Naive thymus-derived CD8-positive, alpha-beta T cell (primary cell): ENCODE data around the gene ARTN. TPM values are rescaled to one million over a fixed set of nuclear protein-coding genes. Genes with fewer than 3 reads are reported as not detected.

Experiments
- ATAC-seq, 2 donors: fragments of 150-1000 bp; cut with Tn5 transposase in 1 of 2; sonication (Bioruptor Pico), chemical (Tn5 transposase) in 1 of 2; 1 replicate in 1 of 2; 2 replicates in 1 of 2; pipeline ENCODE4 v1.10.0; 2021; ENCODE audit warnings: mild to moderate bottlenecking in 2 of 2, moderate library complexity in 2 of 2
- POLR2A ChIA-PET: fragments of 350-600 bp; sonication (Branson Sonifier 250); formaldehyde crosslinking; loops from one replicate; lab custom pipeline; 2021; ENCODE audit warnings: antibody characterized with exemption; lab: Charles Lee
- DNase-seq, 10 donors: peaks; one replicate each; pipeline versions ENCODE4 v3.0.0 to v3.0.0-alpha.2; 2020 to 2022
- H3K27ac Mint-ChIP-seq, 10 donors: one replicate each; pipeline ENCODE4 v1.8.0; 2020 to 2022; ENCODE audit warnings: mild to moderate bottlenecking in 10 of 10, mixed read lengths in 10 of 10, moderate library complexity in 4 of 10, inconsistent platforms in 1 of 10
- H3K27me3 Mint-ChIP-seq, 5 donors: one replicate each; pipeline ENCODE4 v1.8.0; 2021 to 2022; ENCODE audit warnings: mixed read lengths in 5 of 5
- H3K36me3 Mint-ChIP-seq, 3 donors: one replicate each; pipeline ENCODE4 v1.8.0; 2020 to 2022; ENCODE audit warnings: mixed read lengths in 3 of 3, mild to moderate bottlenecking in 2 of 3, inconsistent platforms in 1 of 3
- H3K4me1 Mint-ChIP-seq, 4 donors: one replicate each; pipeline ENCODE4 v1.8.0; 2021 to 2022; ENCODE audit warnings: mixed read lengths in 4 of 4
- H3K4me3 Mint-ChIP-seq, 10 donors: one replicate each; pipeline ENCODE4 v1.8.0; 2020 to 2022; ENCODE audit warnings: mild to moderate bottlenecking in 10 of 10, mixed read lengths in 10 of 10, moderate library complexity in 6 of 10, inconsistent platforms in 1 of 10
- H3K9me3 Mint-ChIP-seq, 9 donors: one replicate each; pipeline ENCODE4 v1.8.0; 2020 to 2022; ENCODE audit warnings: mixed read lengths in 9 of 9, mild to moderate bottlenecking in 3 of 9, inconsistent platforms in 1 of 9, moderate library complexity in 1 of 9
- polyA plus RNA-seq, 3 donors: library from polyadenylated mRNA; unstranded; fragments of 300-500 nt; fragmentation: Illumina TruSeq; gene quantifications; one replicate each; pipeline ENCODE4 v1.2.3, GENCODE V29; 2021
- total RNA-seq, 8 experiments: library from RNA in 2 of 8; stranded (reverse) in 2 of 8; gene quantifications; one replicate each; pipeline ENCODE4 v1.2.3 and lab custom pipeline; 2021 to 2026

The ARTN gene
- total and polyA plus RNA-seq, 5 experiments from 2014 or later = 0.25 to 0.96 TPM; not detected in 3

GRCh38 chr1:43942411-43942810 is 8.8 kb downstream of the ARTN start:
- peaks cover 0 to 8% (median 0%) of the 10 kb centered on the region in 3 donors for H3K36me3 Mint-ChIP-seq
- no peak overlapping the region for H3K4me3 Mint-ChIP-seq
- H3K27me3 Mint-ChIP-seq = no peaks in the 10 kb centered on the region
- H3K4me1 Mint-ChIP-seq = peaks cover 19 to 29% (median 26%) of the 10 kb centered on the region in 4 donors
- H3K9me3 Mint-ChIP-seq = no peaks in the 10 kb centered on the region
- no peak for DNase-seq
- no peak for ATAC-seq
- H3K27ac Mint-ChIP-seq = peak overlapping the region in 2 of 10 donors; percentile 13 to 46
- POLR2A ChIA-PET = no interaction called here

GRCh38 chr1:43944860-43945259 is 11.3 kb downstream of the ARTN start:
- Mint-ChIP-seq H3K27me3 (no peaks in the 10 kb centered on the region), H3K9me3 (no peaks in the 10 kb centered on the region), H3K4me1 (peaks cover 26 to 49% (median 46%) of the 10 kb centered on the region in 4 donors), H3K27ac (peak overlapping the region in 2 of 10 donors; percentile 50 to 93), H3K36me3 (peaks cover 0 to 7% (median 0%) of the 10 kb centered on the region in 3 donors), H3K4me3 (peak overlapping the region; percentile 26 to 98 (median 48))
- DNase-seq = no peak
- POLR2A ChIA-PET = no interaction called here
- no peak for ATAC-seq

- ATAC-seq (no peak), DNase-seq (no peak)
- Mint-ChIP-seq H3K9me3 (no peaks in the 10 kb centered on the region), H3K36me3 (peaks cover 3 to 11% (median 6%) of the 10 kb centered on the region in 3 donors), H3K4me1 (peaks cover 31 to 56% (median 55%) of the 10 kb centered on the region in 4 donors), H3K4me3 (peak overlapping the region; percentile 88 to 98 (median 92)), H3K27ac (peak overlapping the region; percentile 90 to 97 (median 96)), H3K27me3 (no peaks in the 10 kb centered on the region)
- POLR2A ChIA-PET = interaction anchor here (0.7 to 2.6 kb wide), 7 partner anchors 10 to 239 kb away, joined by 3 to 13 read pairs (median 4); partner anchors contain the start of genes ATP6V0B, DPH2 and ST3GAL3
These were observed 12.2 kb downstream of the ARTN start for GRCh38 chr1:43945674-43946235.

GRCh38 chr1:43946236-43947060 is 12.8 kb downstream of the ARTN start, which contains the start of gene IPO13:
Gene IPO13 (plus strand): TSS chr1:43946950. CDS start chr1:43947601, 651 bp downstream.
- DNase-seq (peak; percentile 90 to 99 (median 94)), ATAC-seq (peak; percentile 95 to 97)
- peaks cover 3 to 13% (median 6%) of the 10 kb centered on the region in 3 donors for H3K36me3 Mint-ChIP-seq
- no peaks in the 10 kb centered on the region for H3K27me3 Mint-ChIP-seq
- no peaks in the 10 kb centered on the region for H3K9me3 Mint-ChIP-seq
- POLR2A ChIA-PET = interaction anchor here (0.5 to 2.6 kb wide), 11 partner anchors 11 to 741 kb away, joined by 3 to 13 read pairs (median 4); partner anchors contain the start of genes ATP6V0B, DPH2 and ST3GAL3
- H3K4me1 Mint-ChIP-seq = peaks cover 37 to 63% (median 58%) of the 10 kb centered on the region in 4 donors
- H3K4me3 Mint-ChIP-seq = peak within 1 kb of the TSS; percentile 88 to 98 (median 92)
- H3K27ac Mint-ChIP-seq = peak within 1 kb of the TSS; percentile 90 to 97 (median 96)

- Mint-ChIP-seq H3K36me3 (peaks cover 3 to 13% (median 6%) of the 10 kb centered on the region in 3 donors), H3K27ac (peak overlapping the region; percentile 90 to 97 (median 96)), H3K4me1 (peaks cover 37 to 65% (median 59%) of the 10 kb centered on the region in 4 donors), H3K27me3 (no peaks in the 10 kb centered on the region), H3K9me3 (no peaks in the 10 kb centered on the region), H3K4me3 (peak overlapping the region; percentile 88 to 98 (median 92))
- ATAC-seq = peak in 1 of 2 donors; percentile 4
- peak in 1 of 10 donors; percentile 18 for DNase-seq
- POLR2A ChIA-PET = interaction anchor here (0.5 to 2.6 kb wide), 6 partner anchors 13 to 741 kb away, joined by 3 to 13 read pairs (median 6); partner anchors contain the start of genes ATP6V0B, DPH2 and ST3GAL3
These were observed 13.7 kb downstream of the ARTN start for GRCh38 chr1:43947061-43947873.

- H3K36me3 Mint-ChIP-seq = peaks cover 3 to 13% (median 6%) of the 10 kb centered on the region in 3 donors
- no peaks in the 10 kb centered on the region for H3K9me3 Mint-ChIP-seq
- H3K4me1 Mint-ChIP-seq = peaks cover 34 to 65% (median 55%) of the 10 kb centered on the region in 4 donors
- peak overlapping the region; percentile 6 to 97 (median 89) for H3K27ac Mint-ChIP-seq
- DNase-seq = no peak
- no peak for ATAC-seq
- no peaks in the 10 kb centered on the region for H3K27me3 Mint-ChIP-seq
- POLR2A ChIA-PET = interaction anchor here (1.4 to 2.1 kb wide), 2 partner anchors 13 to 27 kb away, joined by 4 to 11 read pairs; partner anchors contain the start of gene ATP6V0B
- peak overlapping the region; percentile 88 to 98 (median 92) for H3K4me3 Mint-ChIP-seq
These were observed 14.4 kb downstream of the ARTN start for GRCh38 chr1:43947874-43948437.

- peaks cover 32 to 61% (median 51%) of the 10 kb centered on the region in 4 donors for H3K4me1 Mint-ChIP-seq
- no peaks in the 10 kb centered on the region for H3K9me3 Mint-ChIP-seq
- no peaks in the 10 kb centered on the region for H3K27me3 Mint-ChIP-seq
- H3K27ac Mint-ChIP-seq = peak overlapping the region in 2 of 10 donors; percentile 20 to 50
- ATAC-seq = no peak
- no peak for DNase-seq
- peaks cover 3 to 10% (median 6%) of the 10 kb centered on the region in 3 donors for H3K36me3 Mint-ChIP-seq
- peak overlapping the region in 2 of 10 donors; percentile 4 to 58 for H3K4me3 Mint-ChIP-seq
- POLR2A ChIA-PET = no interaction called here
These were observed 16.1 kb downstream of the ARTN start for GRCh38 chr1:43949678-43950077.

GRCh38 chr1:43951021-43951985 is 17.7 kb downstream of the ARTN start:
- DNase-seq (no peak), ATAC-seq (no peak)
- Mint-ChIP-seq H3K4me1 (peaks cover 30 to 45% (median 35%) of the 10 kb centered on the region in 4 donors), H3K27me3 (no peaks in the 10 kb centered on the region), H3K4me3 (no peak overlapping the region), H3K27ac (peak overlapping the region in 1 of 10 donors; percentile 79), H3K9me3 (no peaks in the 10 kb centered on the region), H3K36me3 (peaks cover 3 to 11% (median 6%) of the 10 kb centered on the region in 3 donors)
- POLR2A ChIA-PET = no interaction called here

- POLR2A ChIA-PET = interaction anchor here (0.6 to 1.7 kb wide), 2 partner anchors 18 to 320 kb away, joined by 5 to 6 read pairs; partner anchors contain the start of gene DPH2
- Mint-ChIP-seq H3K4me1 (peaks cover 25 to 37% (median 28%) of the 10 kb centered on the region in 4 donors), H3K9me3 (no peaks in the 10 kb centered on the region), H3K4me3 (no peak overlapping the region), H3K36me3 (peaks cover 3 to 19% (median 6%) of the 10 kb centered on the region in 3 donors), H3K27ac (no peak overlapping the region), H3K27me3 (no peaks in the 10 kb centered on the region)
- DNase-seq (no peak), ATAC-seq (no peak)
These were observed 19.2 kb downstream of the ARTN start for GRCh38 chr1:43952731-43953346.

- Mint-ChIP-seq H3K36me3 (peaks cover 3 to 24% (median 6%) of the 10 kb centered on the region in 3 donors), H3K4me3 (no peak overlapping the region), H3K27me3 (no peaks in the 10 kb centered on the region), H3K27ac (no peak overlapping the region), H3K4me1 (peaks cover 20 to 32% (median 25%) of the 10 kb centered on the region in 4 donors), H3K9me3 (no peaks in the 10 kb centered on the region)
- DNase-seq = no peak
- POLR2A ChIA-PET = interaction anchor here (1.1 to 1.7 kb wide), 2 partner anchors 17 to 246 kb away, joined by 3 to 6 read pairs; partner anchors contain the start of genes DPH2 and ST3GAL3
- no peak for ATAC-seq
These were observed 19.8 kb downstream of the ARTN start for GRCh38 chr1:43953361-43953760.
